H9 (cell line): ENCODE measurements around the gene AGL. TPM values are rescaled to one million over a fixed set of nuclear protein-coding genes. Genes with fewer than 3 reads are reported as not detected.

ENCODE experiments used
- DNase-seq: peaks from one replicate; pipeline ENCODE4 v3.0.0-alpha.2; 2017
- H2AFZ ChIP-seq: one replicate; pipeline ENCODE4 v1.6.1; 2013; ENCODE audit warnings: mild to moderate bottlenecking, low read length, control low read depth, moderate library complexity
- H2AK5ac ChIP-seq: 2 replicates; pipeline ENCODE4 v1.6.1; 2013; ENCODE audit warnings: low read length, control low read depth, mixed read lengths; ENCODE audit not compliant: insufficient read length
- H2BK120ac ChIP-seq: one replicate; pipeline ENCODE4 v1.6.1; 2013; ENCODE audit warnings: low read depth, mild to moderate bottlenecking, low read length, control low read depth, inconsistent platforms; ENCODE audit not compliant: poor library complexity, severe bottlenecking
- H2BK12ac ChIP-seq: 2 replicates; pipeline ENCODE4 v1.6.1; 2013; ENCODE audit warnings: low read length, control low read depth, mixed read lengths, low read depth; ENCODE audit not compliant: insufficient read length
- H2BK15ac ChIP-seq: 2 replicates; pipeline ENCODE4 v1.6.1; 2013; ENCODE audit warnings: low read depth, low read length, control low read depth
- H2BK20ac ChIP-seq: one replicate; pipeline ENCODE4 v1.6.1; 2013; ENCODE audit warnings: low read depth, mild to moderate bottlenecking, low read length, control low read depth, inconsistent platforms; ENCODE audit not compliant: poor library complexity, severe bottlenecking
- H2BK5ac ChIP-seq: 2 replicates; pipeline ENCODE4 v1.6.1; 2013; ENCODE audit warnings: low read length, control low read depth, mixed read lengths; ENCODE audit not compliant: insufficient read length
- H3K14ac ChIP-seq: 2 replicates; pipeline ENCODE4 v1.6.1; 2013; ENCODE audit warnings: low read length, control low read depth; ENCODE audit not compliant: insufficient read depth
- H3K18ac ChIP-seq: 2 replicates; pipeline ENCODE4 v1.6.1; 2013; ENCODE audit warnings: low read depth, mild to moderate bottlenecking, mixed read lengths, low read length, control low read depth; ENCODE audit not compliant: insufficient read length
- H3K23ac ChIP-seq: 2 replicates; pipeline ENCODE4 v1.6.1; 2013; ENCODE audit warnings: low read length, control low read depth, mixed read lengths, low read depth; ENCODE audit not compliant: insufficient read length
- H3K23me2 ChIP-seq: 2 replicates; pipeline ENCODE4 v1.6.1; 2013; ENCODE audit warnings: low read depth, mild to moderate bottlenecking, mixed read lengths, low read length, control low read depth; ENCODE audit not compliant: insufficient read length, poor library complexity, severe bottlenecking
- H3K27ac ChIP-seq: 2 replicates; pipeline ENCODE4 v1.5.1; 2013; ENCODE audit warnings: low read length, control low read depth, mixed read lengths, low read depth; ENCODE audit not compliant: insufficient read length
- H3K27me3 ChIP-seq: 2 replicates; pipeline ENCODE4 v1.6.1; 2013; ENCODE audit warnings: low read length, control low read depth, inconsistent platforms; ENCODE audit not compliant: insufficient read depth
- H3K4ac ChIP-seq: 2 replicates; pipeline ENCODE4 v1.6.1; 2013; ENCODE audit warnings: low read depth, mild to moderate bottlenecking, control low read depth, inconsistent platforms, low read length, moderate library complexity
- H3K4me1 ChIP-seq: 2 replicates; pipeline ENCODE4 v1.6.1; 2013; ENCODE audit warnings: low read length, control low read depth, inconsistent platforms; ENCODE audit not compliant: insufficient read depth
- H3K4me2 ChIP-seq: 2 replicates; pipeline ENCODE4 v1.6.1; 2013; ENCODE audit warnings: low read length, control low read depth, mixed read lengths; ENCODE audit not compliant: insufficient read length, insufficient read depth
- H3K56ac ChIP-seq: 2 replicates; pipeline ENCODE4 v1.6.1; 2013; ENCODE audit warnings: low read depth, mild to moderate bottlenecking, mixed read lengths, low read length, control low read depth; ENCODE audit not compliant: insufficient read length
- H3K79me1 ChIP-seq: 2 replicates; pipeline ENCODE4 v1.6.1; 2013; ENCODE audit warnings: low read depth, mild to moderate bottlenecking, moderate library complexity, low read length, control low read depth, inconsistent platforms; ENCODE audit not compliant: insufficient read depth, poor library complexity, severe bottlenecking
- H3K79me2 ChIP-seq: 2 replicates; pipeline ENCODE4 v1.6.1; 2013; ENCODE audit warnings: low read length, control low read depth, inconsistent platforms; ENCODE audit not compliant: insufficient read depth
- H3K9ac ChIP-seq: 2 replicates; pipeline ENCODE4 v1.6.1; 2013; ENCODE audit warnings: low read length, control low read depth, mixed read lengths; ENCODE audit not compliant: insufficient read length; ENCODE audit errors: extremely low read depth
- H3K9me3 ChIP-seq: one replicate; pipeline ENCODE4 v1.6.1; 2013; ENCODE audit warnings: low read depth, low read length, inconsistent platforms; ENCODE audit not compliant: control insufficient read depth
- H3T11ph ChIP-seq: one replicate; pipeline ENCODE4 v1.6.1; 2013; ENCODE audit warnings: mild to moderate bottlenecking, low read length, control low read depth, inconsistent platforms
- H4K20me1 ChIP-seq: one replicate; pipeline ENCODE4 v1.6.1; 2013; ENCODE audit not compliant: control insufficient read depth, insufficient read length, insufficient read depth
- H4K5ac ChIP-seq: 2 replicates; pipeline ENCODE4 v1.6.1; 2013; ENCODE audit warnings: low read depth, mild to moderate bottlenecking, mixed read lengths, low read length, control low read depth; ENCODE audit not compliant: insufficient read length
- H4K8ac ChIP-seq: replicated peaks from 2 replicates; pipeline ENCODE4 v1.6.1; 2013; ENCODE audit warnings: low read length, control low read depth, mixed read lengths, low read depth; ENCODE audit not compliant: insufficient read length
- H4K91ac ChIP-seq: 2 replicates; pipeline ENCODE4 v1.6.1; 2013; ENCODE audit warnings: low read depth, mild to moderate bottlenecking, moderate library complexity, mixed read lengths, low read length, control low read depth; ENCODE audit not compliant: insufficient read length
- H3K27ac Mint-ChIP-seq, 3 experiments: 2 replicates in 2 of 3; 3 replicates in 1 of 3; pipeline ENCODE4 v1.8.0; 2020 to 2021; ENCODE audit warnings: mixed read lengths in 3 of 3, mild to moderate bottlenecking in 1 of 3, moderate library complexity in 1 of 3
- H3K27me3 Mint-ChIP-seq: 2 replicates; pipeline ENCODE4 v1.8.0; 2021; ENCODE audit warnings: low read depth, mild to moderate bottlenecking, moderate library complexity, mixed read lengths
- H3K36me3 Mint-ChIP-seq, 3 experiments: 2 replicates in 2 of 3; 3 replicates in 1 of 3; pipeline ENCODE4 v1.8.0; 2020 to 2021; ENCODE audit warnings: low read depth in 3 of 3, mixed read lengths in 3 of 3; ENCODE audit not compliant: insufficient read depth in 1 of 3
- H3K4me1 Mint-ChIP-seq, 2 experiments: 2 replicates each; pipeline ENCODE4 v1.8.0; 2020; ENCODE audit warnings: mixed read lengths in 2 of 2
- H3K4me3 Mint-ChIP-seq, 2 experiments: 2 replicates in 1 of 2; 3 replicates in 1 of 2; pipeline ENCODE4 v1.8.0; 2020 to 2021; ENCODE audit warnings: mild to moderate bottlenecking in 2 of 2, mixed read lengths in 2 of 2, moderate library complexity in 1 of 2
- H3K9me3 Mint-ChIP-seq, 2 experiments: 2 replicates in 1 of 2; 3 replicates in 1 of 2; pipeline ENCODE4 v1.8.0; 2020; ENCODE audit warnings: mild to moderate bottlenecking in 2 of 2, mixed read lengths in 2 of 2, moderate library complexity in 1 of 2
- CTCF ChIP-seq: fragments of 200-600 bp; sonication (generic); conservative IDR thresholded peaks from 3 replicates; pipeline ENCODE4 v1.8.0; 2021; ENCODE audit warnings: antibody characterized with exemption, mild to moderate bottlenecking
- WGBS: extraction: QIAGEN DNeasy Blood & Tissue Kit; methylation state at CpG from one replicate; pipeline ENCODE4 v1.1.7; 2013; ENCODE audit warnings: missing lambda C conversion rate, low lambda C conversion rate, mixed read lengths; ENCODE audit not compliant: insufficient read length; ENCODE audit errors: extremely low coverage; 5-methylcytosine and 5-hydroxymethylcytosine counted together
- total RNA-seq: library from RNA; stranded (reverse); gene quantifications from 2 replicates; pipeline ENCODE4 v1.2.1, GENCODE V29; 2021

Gene AGL
- total RNA-seq, 1 experiment from 2014 or later: 24.0 TPM

GRCh38 chr1:99825702-99826101 is 24.5 kb upstream of the AGL start:
- Histone ChIP-seq H2BK20ac (no peak overlapping the region), H4K5ac (no peak overlapping the region), H2BK12ac (no peak overlapping the region), H3K4me2 (no peak overlapping the region), H3T11ph (no peak overlapping the region), H3K4me1 (no peaks in the 10 kb centered on the region), H3K79me1 (no peaks in the 10 kb centered on the region), H2AK5ac (no peak overlapping the region), H4K8ac (no peak overlapping the region), H2BK15ac (no peak overlapping the region), H3K79me2 (no peaks in the 10 kb centered on the region), H3K27me3 (no peaks in the 10 kb centered on the region), H3K4ac (no peak overlapping the region), H3K9me3 (no peaks in the 10 kb centered on the region), H3K23ac (no peak overlapping the region), H2BK5ac (no peak overlapping the region), H3K23me2 (no peaks in the 10 kb centered on the region), H3K14ac (no peak overlapping the region), H3K27ac (no peak overlapping the region), H4K20me1 (no peaks in the 10 kb centered on the region), H3K56ac (no peak overlapping the region), H4K91ac (no peak overlapping the region), H2BK120ac (no peak overlapping the region), H3K9ac (no peak overlapping the region), H3K18ac (no peak overlapping the region), H2AFZ (no peak overlapping the region)
- Mint-ChIP-seq H3K27me3 (no peaks in the 10 kb centered on the region), H3K27ac (no peak overlapping the region), H3K4me1 (no peaks in the 10 kb centered on the region), H3K36me3 (peaks cover 2 to 8% (median 3%) of the 10 kb centered on the region in 3 experiments; a peak in 5 of 7 replicates), H3K4me3 (no peak overlapping the region), H3K9me3 (peaks cover 8 to 15% of the 10 kb centered on the region in 2 experiments)
- no peak for TF ChIP-seq CTCF
- WGBS: no CpG with 5 or more reads among the region's 1 CpG
- no peak for DNase-seq
